Astrocyte (in vitro differentiated cells and primary cell): ENCODE measurements around the gene C1QL1. TPM values are rescaled to one million over a fixed set of nuclear protein-coding genes. Genes with fewer than 3 reads are reported as not detected.
A peak's percentile ranks its signal among the peaks of the same experiment; 100 is the strongest.

Experiments
- DNase-seq: peaks from one replicate; pipeline ENCODE4 v3.0.0-alpha.2; 2010; ENCODE audit warnings: low read depth
- FAIRE-seq: peaks from 2 replicates; lab custom pipeline; 2011; peaks lifted over from hg19 to GRCh38; lab: Jason Lieb, UNC
- H2AFZ ChIP-seq: 2 replicates; pipeline ENCODE4 v1.6.0; 2012; ENCODE audit warnings: low read depth, low read length, inconsistent platforms
- H3K27ac ChIP-seq: 2 replicates; pipeline ENCODE4 v1.5.1; 2011; ENCODE audit warnings: low read depth, low read length, inconsistent platforms
- H3K27me3 ChIP-seq: 2 replicates; pipeline ENCODE4 v1.6.0; 2011; ENCODE audit warnings: low read length, inconsistent platforms; ENCODE audit not compliant: insufficient read depth
- H3K36me3 ChIP-seq: 2 replicates; pipeline ENCODE4 v1.5.1; 2011; ENCODE audit warnings: low read length, inconsistent platforms; ENCODE audit not compliant: insufficient read depth
- H3K4me1 ChIP-seq: 2 replicates; pipeline ENCODE4 v1.5.1; 2011; ENCODE audit warnings: low read length, inconsistent platforms; ENCODE audit not compliant: insufficient read depth
- H3K4me2 ChIP-seq: 2 replicates; pipeline ENCODE4 v1.6.0; 2012; ENCODE audit warnings: low read length, inconsistent platforms
- H3K4me3 ChIP-seq: 2 replicates; pipeline ENCODE4 v1.5.1; 2011; ENCODE audit warnings: low read depth, mild to moderate bottlenecking, low read length, inconsistent platforms; ENCODE audit not compliant: insufficient read depth
- H3K79me2 ChIP-seq: 2 replicates; pipeline ENCODE4 v1.6.0; 2012; ENCODE audit warnings: mild to moderate bottlenecking, low read length, inconsistent platforms; ENCODE audit not compliant: insufficient read depth
- H3K9ac ChIP-seq: 2 replicates; pipeline ENCODE4 v1.6.0; 2012; ENCODE audit warnings: mild to moderate bottlenecking, low read length, inconsistent platforms
- H3K9me3 ChIP-seq: 2 replicates; pipeline ENCODE4 v1.5.1; 2012; ENCODE audit warnings: low read depth, mild to moderate bottlenecking, low read length, inconsistent platforms; ENCODE audit not compliant: insufficient read depth
- H4K20me1 ChIP-seq: 2 replicates; pipeline ENCODE4 v1.6.0; 2012; ENCODE audit warnings: low read length, inconsistent platforms; ENCODE audit not compliant: insufficient read depth
- H3K27ac Mint-ChIP-seq: one replicate; pipeline ENCODE4 v1.8.0; 2021; ENCODE audit warnings: mild to moderate bottlenecking, mixed read lengths; ENCODE audit not compliant: unreplicated experiment
- H3K27me3 Mint-ChIP-seq: one replicate; pipeline ENCODE4 v1.8.0; 2021; ENCODE audit warnings: low read depth, mixed read lengths; ENCODE audit not compliant: unreplicated experiment
- H3K36me3 Mint-ChIP-seq: one replicate; pipeline ENCODE4 v1.8.0; 2021; ENCODE audit warnings: low read depth, mixed read lengths; ENCODE audit not compliant: unreplicated experiment
- H3K4me1 Mint-ChIP-seq: one replicate; pipeline ENCODE4 v1.8.0; 2021; ENCODE audit warnings: low read depth, mixed read lengths; ENCODE audit not compliant: unreplicated experiment
- H3K4me3 Mint-ChIP-seq: one replicate; pipeline ENCODE4 v1.8.0; 2021; ENCODE audit warnings: mild to moderate bottlenecking, moderate library complexity, mixed read lengths; ENCODE audit not compliant: unreplicated experiment
- H3K9me3 Mint-ChIP-seq: one replicate; pipeline ENCODE4 v1.8.0; 2021; ENCODE audit warnings: mild to moderate bottlenecking, mixed read lengths; ENCODE audit not compliant: unreplicated experiment
- CTCF ChIP-seq: IDR thresholded peaks from 2 replicates; pipeline ENCODE4 v1.5.1; 2011; ENCODE audit warnings: low read depth, mild to moderate bottlenecking, inconsistent platforms, low read length, moderate library complexity; ENCODE audit not compliant: insufficient read depth
- EZH2 ChIP-seq: IDR thresholded peaks from 2 replicates; pipeline ENCODE4 v1.6.1; 2012; ENCODE audit warnings: mild to moderate bottlenecking, low read length, inconsistent platforms; ENCODE audit not compliant: insufficient read depth
- total RNA-seq: library from RNA; stranded (reverse); gene quantifications from 2 replicates; pipeline ENCODE4 v1.2.1, GENCODE V29; 2021

The C1QL1 gene
- total RNA-seq, 1 donor from 2014 or later, result not detected

DNA sequence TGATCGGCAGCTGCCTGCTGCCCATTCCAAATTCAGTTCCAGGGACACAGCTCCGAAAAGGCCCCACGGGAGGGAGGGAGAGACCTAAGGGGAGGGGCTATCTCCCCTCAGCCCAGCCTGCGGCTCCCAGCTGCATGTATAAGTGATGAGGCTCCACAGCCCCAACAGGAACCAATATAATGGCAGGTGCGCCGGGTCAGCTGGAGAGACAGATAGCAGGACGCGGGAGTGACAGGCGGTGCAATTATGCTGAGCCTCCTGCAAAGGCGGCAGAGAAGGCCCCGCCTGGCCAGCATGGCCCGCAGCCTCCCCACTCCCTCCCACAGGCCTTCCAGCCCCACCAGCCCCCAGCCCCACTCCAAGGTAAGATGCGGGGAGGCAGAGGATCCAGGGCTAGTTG is 8.1 kb upstream of the C1QL1 start:
- Histone ChIP-seq H3K79me2 (no peaks in the 10 kb centered on the region), H3K4me1 (peaks cover 17% of the 10 kb centered on the region), H3K4me3 (no peak overlapping the region), H4K20me1 (no peaks in the 10 kb centered on the region), H3K27ac (no peak overlapping the region), H3K27me3 (peaks cover 10% of the 10 kb centered on the region), H3K9ac (no peak overlapping the region), H3K36me3 (no peaks in the 10 kb centered on the region), H3K9me3 (no peaks in the 10 kb centered on the region), H3K4me2 (no peak overlapping the region), H2AFZ (no peak overlapping the region)
- Mint-ChIP-seq H3K9me3 (no peaks in the 10 kb centered on the region), H3K4me1 (peaks cover 10% of the 10 kb centered on the region), H3K36me3 (no peaks in the 10 kb centered on the region), H3K27me3 (peaks cover 45% of the 10 kb centered on the region), H3K27ac (no peak overlapping the region), H3K4me3 (no peak overlapping the region)
- DNase-seq (no peak), FAIRE-seq (no peak)
- no peak for TF ChIP-seq CTCF
- TF ChIP-seq EZH2, result no peak

DNA sequence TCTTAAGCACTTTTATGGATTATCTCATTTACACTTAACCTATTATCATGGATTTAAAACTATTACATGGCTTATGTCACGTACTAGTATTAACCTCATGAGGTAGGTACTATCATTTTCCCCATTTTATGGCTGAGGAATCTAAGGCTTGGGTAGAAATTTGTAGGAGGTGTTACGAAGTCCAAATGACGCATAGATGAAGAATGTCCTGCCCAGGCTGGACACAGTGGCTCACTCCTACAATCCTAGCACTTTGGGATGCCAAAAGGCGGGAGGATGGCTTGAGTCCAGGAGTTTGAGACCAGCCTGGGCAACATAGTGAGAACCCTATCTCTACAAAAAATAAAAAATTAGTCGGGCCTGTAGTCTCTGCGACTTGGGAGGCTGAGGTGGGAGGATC is 4.8 kb upstream of the C1QL1 start:
- no peak for FAIRE-seq
- H3K79me2 ChIP-seq, result no peaks in the 10 kb centered on the region
- peaks cover 14% of the 10 kb centered on the region for H3K4me1 ChIP-seq
- H2AFZ ChIP-seq, result no peak overlapping the region
- DNase-seq, result peak; percentile 64
- H3K9ac ChIP-seq, result no peak overlapping the region
- H4K20me1 ChIP-seq, result no peaks in the 10 kb centered on the region
- no peak overlapping the region for H3K27ac ChIP-seq
- peaks cover 17% of the 10 kb centered on the region for H3K27me3 ChIP-seq
- H3K9me3 ChIP-seq, result no peaks in the 10 kb centered on the region
- peaks cover 40% of the 10 kb centered on the region for H3K27me3 Mint-ChIP-seq
- peak overlapping the region; percentile 45 for H3K4me2 ChIP-seq
- no peaks in the 10 kb centered on the region for H3K36me3 Mint-ChIP-seq
- no peak for TF ChIP-seq CTCF
- no peaks in the 10 kb centered on the region for H3K36me3 ChIP-seq
- H3K4me1 Mint-ChIP-seq, result peaks cover 10% of the 10 kb centered on the region
- H3K4me3 Mint-ChIP-seq, result peak overlapping the region; percentile 34
- no peaks in the 10 kb centered on the region for H3K9me3 Mint-ChIP-seq
- H3K4me3 ChIP-seq, result no peak overlapping the region
- H3K27ac Mint-ChIP-seq, result no peak overlapping the region

GRCh38 chr17:44971776-44972483 is 3.8 kb upstream of the C1QL1 start:
- H4K20me1 ChIP-seq, result no peaks in the 10 kb centered on the region
- H3K36me3 ChIP-seq, result no peaks in the 10 kb centered on the region
- H3K27ac ChIP-seq, result no peak overlapping the region
- H3K4me1 ChIP-seq, result peaks cover 21% of the 10 kb centered on the region
- TF ChIP-seq EZH2 (no peak), CTCF (no peak)
- Mint-ChIP-seq H3K4me3 (no peak overlapping the region), H3K27me3 (peaks cover 36% of the 10 kb centered on the region), H3K9me3 (no peaks in the 10 kb centered on the region), H3K27ac (peak overlapping the region; percentile 8), H3K36me3 (no peaks in the 10 kb centered on the region), H3K4me1 (peaks cover 10% of the 10 kb centered on the region)
- no peak overlapping the region for H3K9ac ChIP-seq
- peak overlapping the region; percentile 45 for H3K4me2 ChIP-seq
- FAIRE-seq (peak; percentile 45), DNase-seq (peak; percentile 73)
- H3K79me2 ChIP-seq, result no peaks in the 10 kb centered on the region
- H2AFZ ChIP-seq, result no peak overlapping the region
- H3K9me3 ChIP-seq, result no peaks in the 10 kb centered on the region
- H3K4me3 ChIP-seq, result no peak overlapping the region
- peaks cover 22% of the 10 kb centered on the region for H3K27me3 ChIP-seq
